Subcutaneous adipose tissue (tissue), 4 donors: ENCODE data around the gene VASH1. TPM values are rescaled to one million over a fixed set of nuclear protein-coding genes. Genes with fewer than 3 reads are reported as not detected.

Experiments
- total RNA-seq, 4 donors: library from RNA; depleted of rRNA; stranded (reverse); fragments of >200 nt; gene quantifications; one replicate each; pipeline ENCODE4 v1.1.0, GENCODE V29; 2016
- TF ChIP-seq, protein P1 (sequence below): fragments of 450-650 bp; IDR thresholded peaks from one replicate; pipeline ENCODE4 v1.5.1; 2016; ENCODE audit warnings: low read depth, mild to moderate bottlenecking, control low read depth, antibody characterized with exemption, moderate library complexity

Gene VASH1
- total RNA-seq, 4 donors from 2014 or later = 2.4 to 11.4 (median 8.5) TPM

DNA sequence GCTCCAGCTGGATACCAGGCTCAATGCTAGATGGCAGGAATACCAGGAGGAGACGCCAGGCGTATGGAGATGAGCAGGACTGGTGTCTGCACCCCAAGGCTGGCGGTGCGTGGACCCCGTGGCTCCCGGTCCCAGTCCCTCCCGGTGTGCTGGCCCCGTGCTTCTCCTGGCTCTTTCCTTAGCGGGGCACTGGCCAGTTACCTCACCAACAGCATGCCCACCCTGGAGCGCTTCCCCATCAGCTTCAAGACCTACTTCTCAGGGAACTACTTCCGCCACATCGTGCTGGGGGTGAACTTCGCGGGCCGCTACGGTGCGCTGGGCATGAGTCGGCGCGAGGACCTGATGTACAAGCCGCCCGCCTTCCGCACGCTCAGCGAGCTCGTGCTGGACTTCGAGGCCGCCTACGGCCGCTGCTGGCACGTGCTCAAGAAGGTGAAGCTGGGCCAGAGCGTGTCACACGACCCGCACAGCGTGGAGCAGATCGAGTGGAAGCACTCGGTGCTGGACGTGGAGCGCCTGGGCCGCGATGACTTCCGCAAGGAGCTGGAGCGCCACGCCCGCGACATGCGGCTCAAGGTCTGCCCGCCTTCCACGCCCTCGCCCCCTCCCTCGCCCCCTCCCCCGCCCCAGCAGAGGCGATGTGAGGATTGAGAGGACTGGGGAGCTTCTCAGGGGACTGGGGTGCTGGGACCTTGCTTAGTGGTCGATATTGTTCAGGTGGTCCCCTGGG, 14.6 kb downstream of the VASH1 start:
- TF ChIP-seq, protein P1, sequence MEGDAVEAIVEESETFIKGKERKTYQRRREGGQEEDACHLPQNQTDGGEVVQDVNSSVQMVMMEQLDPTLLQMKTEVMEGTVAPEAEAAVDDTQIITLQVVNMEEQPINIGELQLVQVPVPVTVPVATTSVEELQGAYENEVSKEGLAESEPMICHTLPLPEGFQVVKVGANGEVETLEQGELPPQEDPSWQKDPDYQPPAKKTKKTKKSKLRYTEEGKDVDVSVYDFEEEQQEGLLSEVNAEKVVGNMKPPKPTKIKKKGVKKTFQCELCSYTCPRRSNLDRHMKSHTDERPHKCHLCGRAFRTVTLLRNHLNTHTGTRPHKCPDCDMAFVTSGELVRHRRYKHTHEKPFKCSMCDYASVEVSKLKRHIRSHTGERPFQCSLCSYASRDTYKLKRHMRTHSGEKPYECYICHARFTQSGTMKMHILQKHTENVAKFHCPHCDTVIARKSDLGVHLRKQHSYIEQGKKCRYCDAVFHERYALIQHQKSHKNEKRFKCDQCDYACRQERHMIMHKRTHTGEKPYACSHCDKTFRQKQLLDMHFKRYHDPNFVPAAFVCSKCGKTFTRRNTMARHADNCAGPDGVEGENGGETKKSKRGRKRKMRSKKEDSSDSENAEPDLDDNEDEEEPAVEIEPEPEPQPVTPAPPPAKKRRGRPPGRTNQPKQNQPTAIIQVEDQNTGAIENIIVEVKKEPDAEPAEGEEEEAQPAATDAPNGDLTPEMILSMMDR = no peak

DNA sequence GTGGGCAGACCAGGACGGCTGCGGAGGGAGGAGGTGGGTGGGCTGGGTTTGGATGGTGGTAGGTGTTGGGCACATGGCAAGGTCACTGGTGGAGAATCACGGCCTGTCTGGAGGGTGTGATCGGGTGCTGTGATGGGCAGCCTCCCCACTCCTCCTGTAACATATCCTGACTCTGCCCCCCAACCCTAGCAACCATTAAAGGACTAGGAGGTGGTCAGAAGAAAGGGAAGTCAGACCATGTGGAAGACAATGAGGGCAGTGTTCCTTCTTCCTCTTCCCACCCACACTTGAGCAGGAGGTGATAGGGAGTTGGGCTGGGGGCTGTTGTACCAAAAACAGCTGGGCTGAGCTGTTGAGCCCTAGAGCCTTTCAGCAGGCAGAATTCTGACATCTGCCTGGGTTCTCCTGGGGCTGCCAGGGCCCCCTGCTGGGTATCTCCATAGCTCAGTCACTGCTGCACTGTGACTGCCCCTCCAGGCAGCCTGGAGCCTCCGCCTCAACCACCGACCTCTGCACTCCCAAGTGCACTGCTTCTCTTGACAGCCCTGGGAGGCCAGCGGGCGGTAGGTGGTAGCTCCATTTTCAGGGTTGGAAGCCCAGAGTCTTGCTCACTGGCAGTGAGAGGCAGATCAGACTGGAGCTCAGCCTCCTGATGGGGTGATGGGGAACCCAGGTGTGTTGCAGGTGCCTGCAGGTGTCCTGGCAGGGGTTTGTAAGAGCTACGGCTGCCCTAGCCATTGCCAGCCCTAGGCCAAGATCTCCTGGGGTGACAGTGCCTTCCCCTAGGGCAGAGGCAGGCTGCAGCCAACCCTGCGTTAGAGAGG, 15.4 kb downstream of the VASH1 start:
- TF ChIP-seq, protein P1 = no peak

DNA sequence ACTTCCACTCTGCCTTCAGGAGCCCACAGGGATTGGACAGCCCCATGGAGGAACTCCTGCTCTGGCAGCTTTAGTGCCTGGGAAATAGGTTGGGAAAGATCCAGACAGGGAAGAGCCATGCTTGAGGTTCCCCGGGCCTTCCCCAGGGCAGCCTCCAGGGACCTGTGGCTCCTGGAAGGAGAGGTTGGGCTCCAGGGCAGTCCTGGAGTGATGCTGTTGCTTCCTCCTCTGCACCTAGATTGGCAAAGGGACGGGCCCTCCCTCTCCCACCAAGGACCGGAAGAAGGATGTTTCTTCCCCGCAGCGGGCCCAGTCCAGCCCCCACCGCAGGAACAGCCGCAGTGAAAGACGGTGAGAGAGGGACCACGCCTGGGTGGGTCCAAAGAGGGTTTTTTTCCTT, 16.5 kb downstream of the VASH1 start:
- TF ChIP-seq, protein P1 = no peak

DNA sequence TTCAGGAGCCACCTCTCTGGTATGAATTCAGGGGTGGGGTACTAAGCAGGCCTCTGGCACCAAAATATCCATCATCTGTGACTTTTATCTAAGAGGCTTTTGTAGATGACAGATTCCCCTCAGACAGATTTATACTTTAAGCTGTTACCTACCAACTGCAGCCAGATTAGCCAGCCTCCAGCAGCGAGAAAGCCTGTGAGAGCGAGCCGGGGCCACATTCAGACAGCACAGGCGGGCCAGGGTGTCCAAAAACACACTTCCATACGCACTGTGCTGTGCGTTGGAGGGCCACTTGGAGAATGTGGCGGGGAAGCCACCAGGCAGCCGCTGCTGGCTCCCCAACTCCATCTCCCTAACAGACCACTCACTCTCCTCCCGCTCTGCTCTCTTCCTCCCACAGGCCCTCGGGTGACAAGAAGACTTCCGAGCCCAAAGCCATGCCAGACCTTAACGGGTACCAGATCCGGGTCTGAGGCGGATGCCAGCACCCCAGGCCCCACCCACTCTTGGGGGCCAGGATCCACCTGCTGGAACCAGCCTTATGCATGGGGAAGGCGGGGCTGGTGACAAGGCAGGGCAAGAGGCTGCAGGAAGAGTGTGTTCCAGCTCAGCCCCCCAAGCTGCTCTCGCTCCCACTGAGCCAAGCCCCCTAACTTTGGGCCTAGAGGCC, 17.4 kb downstream of the VASH1 start:
- TF ChIP-seq, protein P1 = no peak

DNA sequence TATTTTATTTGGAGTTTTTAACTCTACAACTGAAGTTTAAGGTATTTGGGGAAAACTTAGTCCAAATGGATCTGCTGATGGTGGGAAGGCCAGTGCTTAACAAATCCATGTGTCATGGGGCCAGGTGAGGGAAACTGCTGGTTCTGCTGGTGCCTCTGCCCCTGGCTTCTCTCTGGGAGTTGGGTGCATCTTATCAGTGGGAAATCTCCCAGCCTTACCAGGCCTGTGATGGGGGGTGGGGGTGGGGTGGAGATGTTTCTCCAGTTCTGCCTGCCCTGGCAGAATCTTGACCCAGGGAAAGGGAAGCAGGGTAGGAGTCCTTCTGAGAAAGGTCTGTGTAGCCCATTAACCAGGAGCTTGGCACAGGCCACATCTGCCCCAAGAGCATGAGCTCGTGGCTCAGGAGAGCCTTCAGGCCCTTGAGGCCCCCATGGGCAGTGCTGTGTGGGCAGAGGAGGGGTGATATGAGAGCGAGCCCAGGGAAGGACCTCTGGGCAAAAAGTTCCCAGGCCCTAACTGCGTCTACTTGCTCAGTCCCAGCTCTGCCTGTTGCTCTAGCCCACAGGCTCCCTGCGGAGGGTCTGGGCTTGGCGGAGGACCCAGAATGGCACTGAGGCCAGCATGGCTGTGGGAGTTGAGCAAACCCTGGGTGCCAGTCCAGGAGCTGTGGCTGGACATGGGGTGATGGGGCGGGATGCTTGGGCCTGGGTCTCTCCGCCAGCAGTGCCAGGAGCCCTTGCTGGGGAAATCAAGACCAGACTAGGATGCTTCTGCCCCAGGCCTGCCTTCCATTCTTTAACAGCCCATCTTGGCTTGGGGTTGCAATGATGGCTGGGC, 18.2 kb downstream of the VASH1 start:
- TF ChIP-seq, protein P1 = no peak

DNA sequence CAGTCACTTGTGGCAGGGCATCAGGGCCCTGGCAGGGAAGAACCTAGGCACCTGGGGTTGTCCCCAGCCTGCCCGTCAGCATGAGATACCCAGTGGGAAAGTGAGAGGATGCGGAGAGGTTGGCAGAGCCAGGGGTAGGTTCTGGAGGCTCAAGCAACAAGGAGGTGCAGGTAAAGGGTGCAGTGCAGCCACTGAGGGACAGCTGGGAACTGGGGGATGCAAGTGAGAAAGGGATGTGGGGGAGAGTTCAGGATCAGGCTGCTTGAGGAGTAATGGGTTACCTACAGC, 18.7 kb downstream of the VASH1 start:
- TF ChIP-seq, protein P1 = no peak
